SK-N-SH treated with all-trans-retinoic acid at 6 μM for 48 hours (cell line): ENCODE results near the gene NUMB.

ENCODE experiments used
- GLIS3 ChIP-seq: fragments of 250-450 bp; sonication (Bioruptor Pico); IDR thresholded peaks from 2 replicates; pipeline ENCODE4 v1.5.0; 2020; ENCODE audit warnings: mild to moderate bottlenecking, moderate library complexity
- OSR1 ChIP-seq: fragments of 250-450 bp; sonication (Bioruptor Pico); IDR thresholded peaks from 2 replicates; pipeline ENCODE4 v1.8.0; 2022; ENCODE audit warnings: moderate library complexity, mild to moderate bottlenecking, inconsistent platforms
- TF ChIP-seq, protein P1 (sequence below): fragments of 250-450 bp; sonication (Bioruptor Pico); IDR thresholded peaks from 2 replicates; pipeline ENCODE4 v1.8.0; 2020; ENCODE audit warnings: mild to moderate bottlenecking, moderate library complexity, borderline replicate concordance

- TF ChIP-seq, protein P1, sequence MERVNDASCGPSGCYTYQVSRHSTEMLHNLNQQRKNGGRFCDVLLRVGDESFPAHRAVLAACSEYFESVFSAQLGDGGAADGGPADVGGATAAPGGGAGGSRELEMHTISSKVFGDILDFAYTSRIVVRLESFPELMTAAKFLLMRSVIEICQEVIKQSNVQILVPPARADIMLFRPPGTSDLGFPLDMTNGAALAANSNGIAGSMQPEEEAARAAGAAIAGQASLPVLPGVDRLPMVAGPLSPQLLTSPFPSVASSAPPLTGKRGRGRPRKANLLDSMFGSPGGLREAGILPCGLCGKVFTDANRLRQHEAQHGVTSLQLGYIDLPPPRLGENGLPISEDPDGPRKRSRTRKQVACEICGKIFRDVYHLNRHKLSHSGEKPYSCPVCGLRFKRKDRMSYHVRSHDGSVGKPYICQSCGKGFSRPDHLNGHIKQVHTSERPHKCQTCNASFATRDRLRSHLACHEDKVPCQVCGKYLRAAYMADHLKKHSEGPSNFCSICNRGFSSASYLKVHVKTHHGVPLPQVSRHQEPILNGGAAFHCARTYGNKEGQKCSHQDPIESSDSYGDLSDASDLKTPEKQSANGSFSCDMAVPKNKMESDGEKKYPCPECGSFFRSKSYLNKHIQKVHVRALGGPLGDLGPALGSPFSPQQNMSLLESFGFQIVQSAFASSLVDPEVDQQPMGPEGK (CRISPR knock-in tag) = no peak
- TF ChIP-seq GLIS3 = no peak
- no peak for TF ChIP-seq OSR1 (CRISPR knock-in tag)
Measured at GRCh38 chr14:73234029-73234428, 224.3 kb downstream of the NUMB start.
